ENCODE data around the gene RNF182.
A peak's percentile ranks its signal among the peaks of the same experiment; 100 is the strongest.
"Not testable (repeated sequence)": the region's sequence is repeated elsewhere in the genome, so short reads cannot be mapped to it uniquely, and the experiment has no call there.

RNF182 gene

GRCh38 chr6:13918686-13919250 lies 6.0 kb upstream of the RNF182 start:
- no peak for DNase-seq

GRCh38 chr6:13919861-13920260 lies 4.9 kb upstream of the RNF182 start:
- DNase-seq: no peak

- DNase-seq: no peak
These were observed 4.2 kb upstream of the RNF182 start for GRCh38 chr6:13920552-13920951.

DNA sequence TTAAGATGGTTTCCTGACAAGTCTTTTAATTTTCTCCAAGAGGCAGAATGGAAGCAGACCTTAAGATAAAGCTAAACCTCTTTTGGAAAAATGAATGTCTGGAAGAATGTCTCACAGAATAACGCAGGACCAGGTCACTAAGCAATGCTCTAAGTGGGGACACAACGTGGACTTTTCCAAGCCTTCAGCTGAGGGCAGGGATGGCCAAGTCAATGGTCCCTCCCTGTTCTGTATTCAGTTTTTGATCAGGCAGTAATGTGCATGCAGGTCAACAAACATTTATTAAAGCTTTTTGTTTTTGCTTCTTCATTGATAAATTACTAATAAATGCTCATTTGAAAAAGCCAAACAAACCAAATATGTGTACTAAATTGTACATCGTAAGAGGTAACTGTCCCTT lies 2.0 kb upstream of the RNF182 start:
- no peak for DNase-seq

GRCh38 chr6:13923527-13924145 lies 1.1 kb upstream of the RNF182 start:
- DNase-seq: no peak

GRCh38 chr6:13924146-13924948 lies 405 bp upstream of the RNF182 start:
- peak; percentile 76 for DNase-seq

GRCh38 chr6:13926378-13926777 lies 1.6 kb downstream of the RNF182 start:
- no peak for DNase-seq

GRCh38 chr6:13927203-13927602 lies 2.5 kb downstream of the RNF182 start:
- no peak for DNase-seq

- DNase-seq: no peak
These were observed 4.4 kb downstream of the RNF182 start for GRCh38 chr6:13929196-13929595.

GRCh38 chr6:13931797-13932402 lies 7.1 kb downstream of the RNF182 start:
- DNase-seq: no peak

DNA sequence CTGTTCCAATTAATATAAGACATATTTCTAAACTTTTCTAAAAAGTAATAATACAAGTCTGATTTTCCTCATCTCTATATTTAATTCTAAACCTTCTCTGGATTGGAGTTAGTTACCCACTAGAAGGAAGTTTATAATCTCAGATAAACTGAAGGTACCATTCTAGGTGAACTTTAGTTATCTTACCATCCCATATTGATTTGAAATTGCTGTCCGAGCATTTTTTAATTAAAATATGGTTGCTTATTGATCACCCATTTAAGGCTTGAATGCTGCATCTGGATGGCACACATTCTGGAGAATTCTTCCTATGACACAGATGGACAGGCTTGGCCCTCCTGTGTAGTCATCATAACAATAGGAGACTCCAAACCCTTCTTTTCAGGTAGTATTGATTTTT lies 8.0 kb downstream of the RNF182 start:
- no peak for DNase-seq

- DNase-seq: no peak
These were observed 10.0 kb downstream of the RNF182 start for GRCh38 chr6:13934721-13935120.

DNA sequence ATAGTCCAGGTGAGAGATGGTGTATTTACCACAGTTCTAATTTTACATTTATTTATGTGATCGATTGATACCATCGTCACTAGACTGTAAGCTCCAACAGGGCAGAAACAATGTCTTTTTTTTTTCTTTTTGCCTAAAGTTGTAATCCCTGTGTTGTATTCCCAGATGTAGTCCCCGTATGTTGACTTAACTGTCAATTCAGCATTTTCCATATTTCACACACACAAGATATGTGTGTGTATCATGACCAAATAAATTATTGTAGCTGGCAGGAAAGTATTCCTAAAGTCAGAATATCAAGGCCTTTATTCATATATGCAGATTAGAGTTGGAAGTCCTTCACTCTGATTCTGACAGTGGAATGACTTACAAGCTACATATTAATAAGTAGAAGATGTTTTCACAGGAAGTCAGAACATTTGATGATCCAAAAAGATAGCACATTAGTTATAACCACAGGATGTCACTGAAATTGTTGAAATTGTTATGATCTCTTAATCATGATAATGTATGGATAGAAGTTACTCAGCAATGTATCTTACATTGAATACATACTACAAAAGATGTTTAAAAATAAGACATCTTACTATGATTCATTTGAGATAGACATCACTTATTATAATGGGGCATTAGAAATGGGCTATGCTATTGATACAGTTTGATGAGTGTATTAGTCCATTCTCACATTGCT lies 10.6 kb downstream of the RNF182 start:
- DNase-seq: no peak

- not testable (repeated sequence) for DNase-seq
These were observed 11.1 kb downstream of the RNF182 start for GRCh38 chr6:13935881-13936261.

DNA sequence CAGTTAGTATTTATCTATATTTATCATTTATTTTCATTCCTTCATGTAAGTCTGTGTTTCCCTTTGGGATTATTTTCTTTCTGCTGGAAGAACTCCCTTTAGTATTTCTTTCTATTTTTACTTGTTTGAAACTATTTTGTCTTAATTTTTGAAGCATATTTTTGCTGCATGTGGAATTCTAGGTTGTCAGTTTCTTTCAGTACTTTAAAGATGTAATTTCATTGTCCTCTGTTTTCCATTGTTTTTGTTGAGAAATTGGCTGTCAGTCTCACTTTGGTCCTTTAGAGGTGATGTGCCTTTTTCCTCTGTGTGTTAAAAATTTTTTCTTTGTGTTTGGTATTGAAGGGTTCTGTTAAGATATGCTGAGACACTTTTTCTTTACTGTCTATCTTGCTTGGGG lies 17.1 kb downstream of the RNF182 start:
- DNase-seq: no peak

DNA sequence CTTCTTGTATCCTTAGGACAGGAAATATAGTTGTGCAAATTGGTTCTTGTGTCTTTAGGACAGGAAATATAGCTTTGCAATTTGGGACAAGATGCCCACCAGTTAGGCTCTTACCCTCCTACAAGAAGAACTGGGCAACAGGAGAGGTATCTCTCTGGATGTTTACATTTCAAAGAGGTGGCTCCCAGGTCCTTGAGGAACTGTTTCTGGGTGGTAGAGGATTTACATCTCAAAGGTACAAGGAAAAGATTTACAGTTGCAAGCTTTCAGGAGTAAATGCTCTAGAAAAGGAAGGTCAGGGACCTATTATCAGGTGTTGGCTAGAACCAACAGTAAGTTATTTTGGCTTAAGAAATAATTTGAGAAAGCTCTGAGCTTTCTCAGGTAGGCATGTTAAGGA lies 19.2 kb downstream of the RNF182 start:
- no peak for DNase-seq

- no peak for DNase-seq
These were observed 21.8 kb downstream of the RNF182 start for GRCh38 chr6:13946506-13946905.

DNA sequence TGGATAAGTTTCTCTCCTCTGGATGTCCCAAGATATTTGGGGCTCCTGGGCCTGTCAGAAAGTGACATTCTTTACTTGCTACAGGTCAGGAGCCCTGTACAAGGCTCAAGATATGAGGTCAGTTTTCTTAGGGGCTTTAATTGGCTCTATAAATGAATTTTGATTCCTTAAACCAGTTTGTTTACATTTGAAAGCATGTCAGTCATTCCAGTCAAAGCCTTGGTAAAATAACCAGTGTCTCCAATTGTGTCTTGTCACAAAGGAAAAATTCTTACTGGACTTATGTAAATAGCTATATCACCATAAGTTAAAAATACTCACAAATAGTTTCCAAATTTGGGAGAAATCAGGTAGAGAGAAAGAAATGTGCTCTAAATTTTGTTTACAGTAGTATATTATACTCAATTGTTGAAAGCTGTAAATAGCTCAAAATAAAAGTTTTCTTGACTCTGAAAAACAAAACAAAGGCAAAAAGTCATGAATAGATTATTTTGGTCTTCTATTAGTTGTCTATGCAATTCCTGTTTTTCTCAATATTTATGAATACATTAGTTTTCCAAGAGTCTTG lies 22.9 kb downstream of the RNF182 start:
- DNase-seq: no peak

- no peak for DNase-seq
These were observed 27.3 kb downstream of the RNF182 start for GRCh38 chr6:13952101-13952500.

DNA sequence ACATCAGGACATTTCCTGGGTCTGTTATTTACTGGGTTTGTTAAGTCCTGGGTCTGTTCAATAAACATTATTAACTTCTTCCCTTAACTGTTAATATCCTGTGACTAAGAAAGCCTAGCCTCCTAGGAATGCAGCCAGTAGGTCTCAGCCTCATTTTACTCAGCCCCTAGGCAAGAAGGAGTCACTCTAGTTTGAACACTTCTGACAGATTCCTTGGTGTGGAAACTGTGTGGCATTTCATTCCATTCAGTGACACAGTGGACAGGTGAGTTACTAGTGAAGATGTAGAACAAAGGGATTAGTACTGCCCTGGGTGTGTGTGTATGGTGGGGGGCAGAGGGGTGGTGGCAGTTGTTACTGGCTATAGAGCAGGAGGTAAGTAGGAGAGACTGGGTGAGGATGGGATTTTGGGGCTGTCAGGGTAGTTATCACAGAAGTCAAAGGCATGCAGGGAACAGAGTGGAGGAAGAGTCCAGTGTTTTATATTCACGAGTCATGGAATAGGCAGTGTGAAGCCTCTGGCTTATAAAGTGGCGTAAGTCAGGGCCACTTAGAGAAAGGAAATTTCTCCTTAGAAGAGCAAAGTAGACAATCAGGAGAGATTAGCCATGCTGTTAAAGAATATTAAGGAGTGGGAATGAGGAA lies 28.4 kb downstream of the RNF182 start:
- no peak for DNase-seq

DNA sequence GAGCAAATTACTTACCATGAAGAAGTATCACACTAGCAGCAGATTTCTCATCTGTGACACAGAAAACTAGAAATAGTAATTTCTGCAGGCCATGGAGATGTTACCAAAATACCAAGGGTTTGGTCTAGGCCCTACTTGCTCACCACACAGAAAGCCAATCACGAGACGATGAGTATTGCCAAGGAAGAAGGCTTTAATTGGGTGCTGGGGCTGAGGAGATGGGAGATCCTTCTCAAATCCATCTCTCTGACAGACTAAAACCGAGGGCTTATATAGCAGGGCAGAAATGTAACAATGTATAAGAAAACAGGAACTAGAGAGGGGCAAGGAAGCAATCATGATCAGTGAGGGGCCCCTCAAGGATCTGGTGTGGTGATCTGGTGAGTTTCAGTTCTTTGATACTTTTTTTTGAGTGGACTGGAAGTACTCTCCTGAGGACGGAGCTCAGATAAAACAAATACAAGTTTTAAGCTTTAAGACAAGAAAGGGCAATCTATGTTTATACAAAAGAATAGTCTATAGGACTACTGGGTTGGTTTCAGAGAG lies 40.9 kb downstream of the RNF182 start:
- DNase-seq: no peak

DNA sequence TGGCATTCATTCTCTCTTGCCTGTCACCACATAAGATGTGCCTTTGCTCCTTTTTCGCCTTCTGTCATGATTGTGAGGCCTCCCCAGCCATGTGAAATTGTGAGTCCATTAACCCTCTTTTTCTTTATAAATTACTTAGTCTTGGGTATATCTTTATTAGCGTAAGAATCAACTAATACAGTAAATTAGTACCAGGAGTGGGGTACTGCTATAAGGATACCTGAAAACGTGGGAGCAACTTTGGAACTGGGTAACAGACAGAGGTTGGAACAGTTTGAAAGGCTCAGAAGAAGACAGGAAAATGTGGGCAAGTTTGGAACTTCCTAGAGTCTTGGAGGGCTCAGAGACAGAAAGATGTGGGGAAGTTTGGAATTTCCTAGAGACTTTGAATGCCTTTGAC lies 46.6 kb downstream of the RNF182 start:
- DNase-seq: no peak
